ENCODE data around the gene SLC48A1. TPM values are rescaled to one million over a fixed set of nuclear protein-coding genes. Genes with fewer than 3 reads are reported as not detected.

SLC48A1 gene
- total RNA-seq, 2 experiments from 2014 or later: 4.5 to 5.8 TPM

DNA sequence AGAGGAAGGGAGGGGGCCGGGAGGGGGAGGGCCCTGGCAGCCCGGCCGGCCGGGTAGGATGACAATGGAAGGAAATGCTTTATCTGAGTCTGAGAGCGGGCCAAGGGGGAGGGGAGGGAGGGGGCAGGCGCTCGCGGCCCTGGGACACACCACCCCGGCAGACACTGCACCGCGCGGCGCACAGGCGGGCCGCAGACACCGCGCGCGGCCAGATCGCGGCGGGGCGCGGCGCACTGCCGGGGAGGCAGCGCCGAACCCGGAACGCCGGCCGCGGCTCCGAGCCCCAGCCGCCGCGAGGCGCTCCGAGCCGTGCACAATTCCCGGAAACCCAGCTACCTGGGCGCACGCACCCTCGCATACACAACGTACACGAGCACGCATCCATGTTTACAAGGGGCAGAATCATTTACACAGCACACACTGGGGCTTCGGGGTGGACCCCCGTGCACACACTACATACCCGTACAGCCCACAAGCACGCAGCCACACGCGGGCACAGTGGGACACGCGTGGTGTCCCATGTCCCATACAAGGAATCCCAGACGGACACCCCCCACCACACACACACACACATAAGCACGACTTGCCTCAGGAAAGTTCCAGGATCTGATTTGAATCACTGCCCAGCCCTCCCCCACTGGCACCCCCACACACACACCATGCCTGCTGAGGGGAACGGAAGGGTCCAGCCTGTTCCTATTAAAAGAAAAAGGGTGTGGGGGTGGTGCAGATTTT lies 47.0 kb downstream of the SLC48A1 start, which contains the start of gene HDAC7:
Gene HDAC7 (minus strand): TSS at position 8 of the 735 bp plus-strand sequence. CDS start 118 bp downstream, outside the sequence.
- Histone ChIP-seq H3K4me1 (ENCODE audit: insufficient read depth, low read length) (peaks cover 81% of the 10 kb centered on the region), H3K9me3 (ENCODE audit: control insufficient read depth in 1 of 2, insufficient read depth in 1 of 2, low read length in 2 of 2) (no peaks in the 10 kb centered on the region), H3K4me3 (ENCODE audit: low read length) (peak within 1 kb of the TSS; percentile 89), H3K27me3 (ENCODE audit: control insufficient read depth in 1 of 2, insufficient read depth in 2 of 2, low read length in 2 of 2) (no peaks in the 10 kb centered on the region), H3K36me3 (ENCODE audit: insufficient read depth, low read length) (peaks cover 2% of the 10 kb centered on the region), H3K27ac (ENCODE audit: low read depth in 1 of 2, low read length in 2 of 2) (peak within 1 kb of the TSS; percentile 84 to 89)
- Mint-ChIP-seq H3K4me3 (peak within 1 kb of the TSS; percentile 98), H3K36me3 (ENCODE audit: low read depth) (peaks cover 13% of the 10 kb centered on the region), H3K27ac (peak within 1 kb of the TSS; percentile 96), H3K9me3 (no peaks in the 10 kb centered on the region), H3K27me3 (no peaks in the 10 kb centered on the region), H3K4me1 (ENCODE audit: low read depth) (peaks cover 89% of the 10 kb centered on the region)
- intact Hi-C loops (cut with DNase I, micrococcal nuclease): loop anchor here (2.0 to 10.0 kb wide), 4 partner anchors 13 to 1605 kb away; partner anchors contain the start of gene VDR (in 1 of the 2)
- TF ChIP-seq, protein P1, sequence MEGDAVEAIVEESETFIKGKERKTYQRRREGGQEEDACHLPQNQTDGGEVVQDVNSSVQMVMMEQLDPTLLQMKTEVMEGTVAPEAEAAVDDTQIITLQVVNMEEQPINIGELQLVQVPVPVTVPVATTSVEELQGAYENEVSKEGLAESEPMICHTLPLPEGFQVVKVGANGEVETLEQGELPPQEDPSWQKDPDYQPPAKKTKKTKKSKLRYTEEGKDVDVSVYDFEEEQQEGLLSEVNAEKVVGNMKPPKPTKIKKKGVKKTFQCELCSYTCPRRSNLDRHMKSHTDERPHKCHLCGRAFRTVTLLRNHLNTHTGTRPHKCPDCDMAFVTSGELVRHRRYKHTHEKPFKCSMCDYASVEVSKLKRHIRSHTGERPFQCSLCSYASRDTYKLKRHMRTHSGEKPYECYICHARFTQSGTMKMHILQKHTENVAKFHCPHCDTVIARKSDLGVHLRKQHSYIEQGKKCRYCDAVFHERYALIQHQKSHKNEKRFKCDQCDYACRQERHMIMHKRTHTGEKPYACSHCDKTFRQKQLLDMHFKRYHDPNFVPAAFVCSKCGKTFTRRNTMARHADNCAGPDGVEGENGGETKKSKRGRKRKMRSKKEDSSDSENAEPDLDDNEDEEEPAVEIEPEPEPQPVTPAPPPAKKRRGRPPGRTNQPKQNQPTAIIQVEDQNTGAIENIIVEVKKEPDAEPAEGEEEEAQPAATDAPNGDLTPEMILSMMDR (IDR thresholded peaks at IDR 0.05): no peak
- ChIA-PET CTCF (interaction anchor here (1.0 to 10.5 kb wide), 5 partner anchors 9 to 18 kb away, joined by 3 to 164 read pairs (median 4); no protein-coding TSS in a partner anchor), POLR2A (interaction anchor here (1.3 to 7.3 kb wide), 5 partner anchors 12 to 79 kb away, joined by 3 to 183 read pairs (median 13); no protein-coding TSS in a partner anchor)
- ATAC-seq (ENCODE audit: poor library complexity): peak; percentile 59
- DNase-seq: peak in 13 of 14 experiments; percentile 62 to 90 (median 78)

DNA sequence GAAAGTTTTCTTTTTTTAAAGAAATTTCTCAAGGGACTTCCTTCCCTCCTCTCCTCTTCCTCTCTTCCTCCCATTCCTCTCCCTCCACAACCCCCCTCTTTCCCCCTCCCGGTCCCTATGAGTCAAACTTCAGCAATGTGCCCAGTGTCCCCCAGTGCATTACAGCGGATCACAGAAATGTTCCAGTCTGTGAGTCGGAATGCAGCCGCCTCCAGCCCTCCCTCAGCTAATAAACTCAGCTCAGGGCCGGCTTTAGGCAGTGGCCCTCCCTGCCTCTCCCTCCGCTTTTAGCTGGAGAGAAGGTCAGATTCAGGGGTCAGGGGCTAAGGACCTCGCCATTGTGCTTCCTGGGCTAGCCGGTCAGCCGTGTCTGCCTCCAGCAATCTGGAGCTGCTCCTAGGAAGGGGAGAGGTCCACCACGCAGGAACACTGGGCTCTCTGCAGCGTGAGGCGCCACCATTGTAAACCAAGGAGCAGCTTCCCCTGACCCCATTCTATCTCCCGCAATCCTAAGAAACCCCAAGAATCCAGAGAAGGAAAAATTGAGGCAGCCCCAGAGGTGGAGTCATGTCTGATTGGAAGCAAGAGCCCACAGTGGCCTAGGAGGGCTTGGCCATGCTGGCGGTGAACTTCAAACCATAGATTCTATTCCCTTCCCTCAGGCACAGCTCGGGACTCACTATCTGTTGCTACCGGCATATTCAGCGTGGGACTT lies 47.8 kb downstream of the SLC48A1 start:
- intact Hi-C loops (cut with DNase I, micrococcal nuclease): loop anchor here in 1 of 2 experiments (2.0 to 10.0 kb wide), 2 partner anchors 14 to 1606 kb away; no protein-coding TSS in a partner anchor

More for the DNA sequence above, 47.8 kb downstream of the SLC48A1 start:
- Mint-ChIP-seq H3K27ac (peak overlapping the region; percentile 89), H3K4me3 (peak overlapping the region; percentile 94), H3K36me3 (ENCODE audit: low read depth) (peaks cover 13% of the 10 kb centered on the region), H3K9me3 (no peaks in the 10 kb centered on the region), H3K27me3 (no peaks in the 10 kb centered on the region), H3K4me1 (ENCODE audit: low read depth) (peaks cover 89% of the 10 kb centered on the region)
- no peaks in the 10 kb centered on the region for H3K9me3 ChIP-seq (ENCODE audit: control insufficient read depth in 1 of 2, insufficient read depth in 1 of 2, low read length in 2 of 2)
- H3K4me1 ChIP-seq (ENCODE audit: insufficient read depth, low read length): peaks cover 81% of the 10 kb centered on the region
- H3K36me3 ChIP-seq (ENCODE audit: insufficient read depth, low read length): peaks cover 2% of the 10 kb centered on the region
- peak overlapping the region; percentile 74 to 89 for H3K27ac ChIP-seq (ENCODE audit: low read depth in 1 of 2, low read length in 2 of 2)
- TF ChIP-seq, protein P1 (IDR thresholded peaks at IDR 0.05): no peak
- H3K4me3 ChIP-seq (ENCODE audit: low read length): peak overlapping the region; percentile 71
- ATAC-seq (ENCODE audit: poor library complexity): no peak
- peak in 1 of 14 experiments; percentile 51 for DNase-seq
- CTCF ChIA-PET: interaction anchor here (1.0 to 10.5 kb wide), 5 partner anchors 10 to 42 kb away, joined by 3 to 164 read pairs (median 4); no protein-coding TSS in a partner anchor
- no peaks in the 10 kb centered on the region for H3K27me3 ChIP-seq (ENCODE audit: control insufficient read depth in 1 of 2, insufficient read depth in 2 of 2, low read length in 2 of 2)
- POLR2A ChIA-PET: interaction anchor here (0.6 to 7.3 kb wide), 6 partner anchors 13 to 1078 kb away, joined by 3 to 183 read pairs (median 4); partner anchors contain the start of gene SLC48A1
